ENCODE data around the gene SETBP1.
A peak's percentile ranks its signal among the peaks of the same experiment; 100 is the strongest.

The SETBP1 gene

GRCh38 chr18:44859751-44860439 lies 179.2 kb downstream of the SETBP1 start:
- no peak for DNase-seq (ENCODE audit: low read depth in 4 of 4, low spot score in 1 of 4)

DNA sequence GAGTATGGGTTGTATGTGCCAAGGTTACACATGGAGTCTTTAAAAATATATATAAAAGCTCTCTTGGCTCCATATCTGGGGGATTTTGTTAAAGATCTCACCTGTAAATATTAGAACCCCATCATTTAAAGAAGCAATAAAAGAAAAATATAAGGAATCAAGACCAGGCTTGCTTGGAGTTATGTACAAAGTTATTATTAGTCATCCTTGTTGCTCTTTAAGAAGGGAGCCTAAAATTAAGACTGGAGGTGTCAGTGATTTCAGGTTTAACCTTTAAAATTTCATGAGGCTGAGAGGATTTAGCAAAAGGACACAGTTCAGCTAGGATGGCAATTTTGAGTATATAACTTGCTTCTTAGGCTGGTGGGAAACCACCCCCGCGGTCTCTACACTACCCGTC lies 181.4 kb downstream of the SETBP1 start:
- DNase-seq (ENCODE audit: low read depth in 4 of 4, low spot score in 1 of 4) = no peak

GRCh38 chr18:44866103-44866502 lies 185.4 kb downstream of the SETBP1 start:
- no peak for DNase-seq (ENCODE audit: low read depth in 4 of 4, low spot score in 1 of 4)

- no peak for DNase-seq (ENCODE audit: low read depth in 4 of 4, low spot score in 1 of 4)
Measured at GRCh38 chr18:44869533-44869932, 188.8 kb downstream of the SETBP1 start.

GRCh38 chr18:44870631-44871502 lies 190.2 kb downstream of the SETBP1 start:
- DNase-seq (ENCODE audit: low read depth in 4 of 4, low spot score in 1 of 4) = no peak

DNA sequence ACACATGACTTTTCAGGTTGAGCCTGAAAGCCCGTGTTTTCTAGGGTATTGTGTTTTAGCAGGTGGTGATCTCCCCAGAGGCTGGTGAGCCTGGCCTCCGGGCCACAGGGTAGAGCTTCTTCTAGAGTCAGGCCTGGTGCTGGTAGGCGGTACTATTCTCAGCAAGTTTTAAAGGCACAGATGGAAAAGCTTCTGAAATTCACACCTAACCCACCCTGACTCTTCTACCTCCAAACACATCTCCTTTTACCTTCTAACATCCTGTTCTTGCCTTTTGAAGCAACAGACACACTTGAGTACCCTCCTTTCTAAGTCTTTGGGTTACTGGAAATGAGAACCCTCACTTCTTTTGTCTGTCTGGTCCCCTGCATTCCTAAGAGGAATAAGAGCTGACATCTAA lies 191.1 kb downstream of the SETBP1 start:
- DNase-seq (ENCODE audit: low read depth in 4 of 4, low spot score in 1 of 4) = no peak

DNA sequence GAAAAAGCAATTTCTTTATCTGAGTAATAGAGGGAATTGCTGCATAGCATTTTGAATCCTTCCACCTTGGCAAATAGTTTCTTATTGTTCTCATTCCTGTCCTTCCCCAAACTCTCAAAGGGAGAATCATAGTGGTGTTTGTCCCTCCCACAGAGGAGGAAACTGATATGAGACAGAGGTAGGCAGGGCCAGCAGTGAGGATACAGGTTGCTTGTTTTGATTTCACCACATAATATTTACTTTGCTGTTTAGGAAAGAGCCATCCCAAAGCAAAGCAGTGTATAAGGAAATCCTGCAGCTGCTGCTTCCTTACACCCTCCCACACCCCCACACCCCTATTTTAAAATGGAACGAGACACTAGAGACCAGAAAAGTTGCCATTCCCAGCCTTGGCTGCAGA lies 195.3 kb downstream of the SETBP1 start:
- no peak for DNase-seq (ENCODE audit: low read depth in 4 of 4, low spot score in 1 of 4)

DNA sequence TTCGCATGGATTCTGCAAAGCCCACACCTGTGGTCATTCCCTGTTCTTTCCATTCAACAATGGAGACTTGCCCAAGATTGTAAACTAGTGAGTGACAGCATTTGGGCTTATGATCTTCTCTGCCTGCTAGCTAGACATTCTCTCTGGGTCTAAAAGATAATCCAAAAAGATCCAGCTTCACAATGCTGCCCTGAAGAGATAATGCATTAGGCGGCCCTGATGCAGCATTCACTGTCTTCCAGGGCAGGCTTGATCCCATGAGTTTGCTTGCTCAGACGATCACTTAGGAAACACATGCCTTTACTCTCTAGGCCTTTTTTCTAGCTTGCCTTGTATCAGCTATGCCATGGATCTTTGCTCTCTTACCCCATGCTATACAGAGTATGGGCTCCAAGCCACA lies 196.1 kb downstream of the SETBP1 start:
- no peak for DNase-seq (ENCODE audit: low read depth in 4 of 4, low spot score in 1 of 4)

- no peak for DNase-seq (ENCODE audit: low read depth in 4 of 4, low spot score in 1 of 4)
Measured at GRCh38 chr18:44878335-44878734, 197.6 kb downstream of the SETBP1 start.

- DNase-seq (ENCODE audit: low read depth in 4 of 4, low spot score in 1 of 4) = no peak
Measured at GRCh38 chr18:44880170-44880569, 199.5 kb downstream of the SETBP1 start.

DNA sequence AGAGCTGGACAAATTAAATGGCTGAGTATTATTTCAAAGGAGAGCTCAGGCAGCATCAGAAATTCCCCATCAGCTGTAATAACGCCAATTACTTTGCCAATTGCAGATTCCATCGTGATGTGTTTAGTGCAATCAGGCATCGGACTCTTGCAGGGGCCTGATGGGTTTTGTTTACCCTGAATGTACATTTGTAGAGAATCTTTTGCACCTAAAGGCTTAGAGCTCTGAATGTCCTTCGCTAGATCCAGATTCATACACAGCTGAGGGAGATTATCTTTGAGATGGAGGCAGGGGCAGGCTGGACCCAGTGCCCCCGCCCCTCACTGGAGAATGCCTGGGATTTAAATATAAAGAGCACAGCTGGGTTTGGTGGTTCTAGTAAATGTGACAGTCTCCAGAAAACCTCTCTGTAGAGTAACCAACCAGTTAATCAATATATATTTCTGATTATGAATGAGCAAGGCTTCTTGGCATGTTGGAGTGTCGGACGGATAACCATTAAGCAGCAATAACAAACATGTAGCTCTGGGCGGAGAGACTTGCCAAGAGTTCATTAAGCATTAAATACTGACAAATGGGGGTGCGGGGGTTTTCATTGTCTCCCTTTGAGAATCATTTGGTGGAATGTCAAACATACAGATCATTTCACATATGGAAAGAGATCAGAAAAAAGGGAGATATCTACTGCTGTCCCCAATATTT lies 200.9 kb downstream of the SETBP1 start:
- DNase-seq (ENCODE audit: low read depth in 4 of 4, low spot score in 1 of 4) = no peak

DNA sequence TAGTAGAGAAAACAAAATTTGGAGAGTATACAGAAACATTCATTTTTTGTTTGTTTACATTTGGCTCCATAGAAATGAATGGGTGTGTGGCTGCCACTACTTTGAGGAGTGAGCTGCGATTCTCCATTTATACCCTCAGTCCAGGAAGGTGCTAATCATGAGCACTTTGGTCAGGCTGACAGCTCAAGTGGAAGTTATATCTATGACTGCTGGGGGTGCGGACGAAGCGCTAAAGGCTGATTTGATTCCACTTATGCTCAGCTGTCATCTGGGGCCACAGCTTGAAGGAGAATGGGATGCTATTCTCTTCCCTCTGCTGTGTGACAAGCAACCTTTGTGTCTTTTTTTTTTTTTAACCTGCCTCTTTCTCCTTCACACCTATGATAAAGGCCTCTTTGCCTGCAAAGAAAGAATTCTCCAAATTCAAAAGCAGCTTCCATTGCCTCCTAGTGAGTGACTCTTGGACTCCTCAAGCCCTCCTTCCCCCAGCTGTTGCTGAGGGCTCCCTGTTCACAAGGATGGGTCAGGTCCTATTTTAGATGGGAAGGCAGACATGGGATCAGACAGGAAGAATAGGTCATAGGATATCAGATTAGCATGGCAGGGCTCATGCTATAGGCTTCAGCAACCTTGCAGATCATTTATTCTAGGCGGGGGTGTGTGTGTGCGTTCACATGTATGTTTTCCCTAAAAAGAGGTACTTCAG lies 201.6 kb downstream of the SETBP1 start:
- no peak for DNase-seq (ENCODE audit: low read depth in 4 of 4, low spot score in 1 of 4)

- no peak for DNase-seq (ENCODE audit: low read depth in 4 of 4, low spot score in 1 of 4)
Measured at GRCh38 chr18:44883671-44884070, 203.0 kb downstream of the SETBP1 start.

DNA sequence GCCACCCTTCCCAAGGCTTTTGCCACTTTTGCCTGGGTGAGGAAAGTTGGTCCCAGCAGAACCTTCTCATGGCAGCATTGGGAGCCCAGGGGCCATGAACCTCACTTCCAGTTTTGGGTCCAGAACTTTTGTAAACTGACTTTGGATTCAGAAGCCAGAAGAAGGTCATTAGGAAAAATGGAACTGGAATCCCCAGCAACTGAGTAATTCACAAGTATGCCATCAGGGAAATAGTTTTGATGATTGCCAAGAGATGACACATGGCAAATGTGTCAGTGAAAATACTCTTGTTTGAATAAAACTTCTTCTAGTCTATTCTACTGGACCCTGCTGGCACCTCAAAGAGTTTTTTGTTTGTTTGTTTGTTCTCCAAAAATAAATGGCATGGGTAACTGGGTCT lies 203.7 kb downstream of the SETBP1 start:
- DNase-seq (ENCODE audit: low read depth in 4 of 4, low spot score in 1 of 4) = no peak

DNA sequence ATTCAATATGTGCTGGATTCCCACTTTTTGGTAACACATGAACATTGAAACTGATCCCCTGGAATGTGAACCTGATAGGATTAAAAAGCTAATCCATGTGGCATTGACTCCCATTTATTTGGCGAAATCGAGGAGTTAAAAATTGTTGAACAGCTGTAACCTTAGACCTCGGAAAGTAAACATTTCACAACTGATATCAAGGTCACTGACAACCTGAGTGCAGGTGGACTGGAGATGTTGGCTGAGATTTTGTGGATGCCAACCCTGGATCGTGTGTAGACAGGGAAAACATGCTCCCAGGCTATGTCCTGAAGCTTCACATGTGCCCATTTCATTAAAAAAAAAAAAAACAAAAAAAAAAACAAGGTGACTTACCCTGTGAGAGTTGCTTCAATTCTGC lies 204.8 kb downstream of the SETBP1 start:
- no peak for DNase-seq (ENCODE audit: low read depth in 4 of 4, low spot score in 1 of 4)

DNA sequence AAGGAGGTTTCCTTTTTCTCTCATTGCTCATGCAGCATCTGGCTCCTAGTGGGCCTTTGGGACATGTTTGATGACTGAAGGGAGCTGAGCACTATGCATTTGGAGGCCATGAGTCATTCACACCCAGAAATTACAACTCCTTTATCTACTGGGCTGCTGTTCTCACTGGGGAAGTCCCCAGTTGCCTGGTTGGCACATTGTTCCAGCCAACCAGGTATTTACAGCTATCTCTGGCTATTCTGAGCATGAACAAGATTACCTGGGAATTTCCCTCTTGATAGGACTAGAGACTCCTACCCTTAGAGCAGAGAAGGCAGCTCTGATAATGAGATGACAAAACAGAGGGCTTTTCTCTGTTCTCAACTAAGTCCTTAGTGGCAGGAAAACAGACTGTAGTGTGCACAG lies 206.5 kb downstream of the SETBP1 start:
- peak; percentile 7 to 48 (median 20) for DNase-seq (ENCODE audit: low read depth in 4 of 4, low spot score in 1 of 4)

- no peak for DNase-seq (ENCODE audit: low read depth in 4 of 4, low spot score in 1 of 4)
Measured at GRCh38 chr18:44889111-44889510, 208.4 kb downstream of the SETBP1 start.

- no peak for DNase-seq (ENCODE audit: low read depth in 4 of 4, low spot score in 1 of 4)
Measured at GRCh38 chr18:44893045-44893706, 212.5 kb downstream of the SETBP1 start.

GRCh38 chr18:44893966-44894365 lies 213.3 kb downstream of the SETBP1 start:
- DNase-seq (ENCODE audit: low read depth in 4 of 4, low spot score in 1 of 4) = no peak

DNA sequence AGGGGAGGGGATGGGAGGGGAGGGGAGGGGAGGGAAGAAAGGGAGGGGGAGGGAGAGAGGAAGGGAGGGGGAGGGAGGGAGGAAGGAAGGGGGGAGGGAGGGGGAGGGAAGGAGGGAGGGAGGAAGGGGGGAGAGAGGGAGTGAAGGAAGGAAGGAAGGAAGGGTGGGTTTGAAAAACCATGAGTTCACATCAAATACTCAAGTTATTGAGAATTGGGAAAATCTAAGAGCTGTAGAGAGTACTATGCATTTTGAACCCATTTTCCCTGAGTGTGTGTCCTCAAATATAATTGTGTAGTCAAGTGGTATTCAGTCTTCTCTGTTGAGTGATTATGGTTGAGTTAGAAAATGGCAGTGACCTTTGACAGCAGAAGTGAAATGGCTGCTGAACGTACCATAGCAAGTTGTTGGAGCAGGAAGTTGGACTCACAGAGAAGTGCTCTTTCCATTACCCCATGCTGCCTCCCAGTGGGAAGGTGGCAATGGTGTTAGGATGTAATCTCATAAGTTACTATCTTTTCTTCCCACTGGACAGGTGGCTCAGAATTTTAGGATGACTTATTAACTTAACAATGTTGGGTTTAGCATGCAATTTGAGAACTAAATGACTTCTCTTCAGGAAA lies 214.6 kb downstream of the SETBP1 start:
- peak in 1 of 4 experiments; percentile 5 for DNase-seq (ENCODE audit: low read depth in 4 of 4, low spot score in 1 of 4)
